ENCODE measurements around the gene SIGLEC10. TPM values are rescaled to one million over a fixed set of nuclear protein-coding genes. Genes with fewer than 3 reads are reported as not detected.

SIGLEC10 gene
- total and polyA plus RNA-seq, 2 of the 4 experiments (the other 2 are of a cell fraction): not detected

DNA sequence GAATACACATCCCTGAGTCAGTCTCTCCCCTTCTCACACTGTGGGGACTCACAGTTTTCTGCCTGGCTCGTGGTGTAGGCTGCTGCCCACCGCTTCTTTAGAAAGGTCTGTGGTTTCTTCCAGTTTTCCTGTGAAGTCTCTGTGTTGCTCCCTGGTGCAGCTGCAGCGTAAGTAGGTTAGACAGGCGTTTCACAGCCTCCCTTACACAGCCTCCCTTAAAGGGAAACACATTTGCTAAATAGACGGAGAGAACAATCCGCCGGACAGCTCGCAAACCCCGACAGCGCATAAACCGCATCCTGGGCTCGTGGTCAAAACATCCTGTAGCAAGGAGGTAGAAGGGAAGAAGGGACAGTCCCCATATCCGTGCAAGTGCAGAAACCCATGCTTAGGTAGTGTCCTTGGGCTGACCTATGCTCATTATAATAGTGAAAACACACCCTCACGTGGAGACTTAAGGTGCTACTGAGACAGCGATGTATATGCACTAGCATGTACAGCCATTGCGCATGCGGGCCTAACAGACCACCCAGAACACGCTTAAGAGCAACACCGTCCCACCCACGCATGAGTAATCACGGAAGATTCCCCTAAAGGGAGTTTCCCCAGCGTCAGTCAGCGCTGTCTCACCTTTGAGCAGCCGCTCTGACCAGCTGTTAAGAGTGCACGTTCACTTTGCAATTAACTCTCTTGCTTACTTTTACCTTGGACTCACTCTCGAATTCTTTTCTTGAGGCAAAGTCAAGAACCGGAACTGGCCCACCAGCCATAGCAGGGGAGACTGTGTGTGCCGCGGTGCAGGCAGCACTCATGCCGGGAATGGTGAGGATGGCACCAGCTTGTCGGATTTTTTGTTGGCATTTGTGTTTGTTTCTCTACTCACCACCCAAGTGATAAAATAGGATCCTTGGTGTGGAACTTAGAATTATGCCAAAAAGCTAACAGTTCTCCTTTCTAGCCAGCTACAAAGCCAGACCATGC lies 24.3 kb upstream of the SIGLEC10 start (continued):
- no peak for TF ChIP-seq CEBPB (IDR thresholded peaks at IDR 0.05; ENCODE audit: low read depth, low read length)

GRCh38 chr19:51440846-51441409 lies 23.5 kb upstream of the SIGLEC10 start:
- no peak for DNase-seq
- no CpG with 5 or more reads among the region's 11 CpGs for WGBS, 2 experiments (ENCODE audit: extremely low coverage in 2 of 2, insufficient read length in 1 of 2)
- CTCF ChIA-PET: no interaction called here
- TF ChIP-seq MAFK (IDR thresholded peaks at IDR 0.05; ENCODE audit: low read depth, low read length) (no peak), USF2 (IDR thresholded peaks at IDR 0.05; ENCODE audit: low read depth, low read length) (no peak), RFX5 (IDR thresholded peaks at IDR 0.05; ENCODE audit: low read depth, low read length) (no peak), POLR2A (IDR thresholded peaks at IDR 0.05; ENCODE audit: low read depth, low read length) (no peak), MXI1 (IDR thresholded peaks at IDR 0.05; ENCODE audit: borderline replicate concordance, low read depth, low read length) (no peak), CHD1 (IDR thresholded peaks at IDR 0.05; ENCODE audit: low read depth, low read length) (no peak), NFE2L2 (IDR thresholded peaks at IDR 0.05; ENCODE audit: low read depth, low read length) (no peak), SMC3 (IDR thresholded peaks at IDR 0.05; ENCODE audit: low read depth, low read length) (no peak), FOS (IDR thresholded peaks at IDR 0.05; ENCODE audit: low read depth, low read length) (no peak), RCOR1 (IDR thresholded peaks at IDR 0.05; ENCODE audit: insufficient replicate concordance, low read length) (no peak), RAD21 (IDR thresholded peaks at IDR 0.05; ENCODE audit: low read length) (no peak), BHLHE40 (IDR thresholded peaks at IDR 0.05; ENCODE audit: low read depth, low read length) (no peak), CEBPB (IDR thresholded peaks at IDR 0.05; ENCODE audit: low read depth, low read length) (no peak)
- TF ChIP-seq, protein P1, sequence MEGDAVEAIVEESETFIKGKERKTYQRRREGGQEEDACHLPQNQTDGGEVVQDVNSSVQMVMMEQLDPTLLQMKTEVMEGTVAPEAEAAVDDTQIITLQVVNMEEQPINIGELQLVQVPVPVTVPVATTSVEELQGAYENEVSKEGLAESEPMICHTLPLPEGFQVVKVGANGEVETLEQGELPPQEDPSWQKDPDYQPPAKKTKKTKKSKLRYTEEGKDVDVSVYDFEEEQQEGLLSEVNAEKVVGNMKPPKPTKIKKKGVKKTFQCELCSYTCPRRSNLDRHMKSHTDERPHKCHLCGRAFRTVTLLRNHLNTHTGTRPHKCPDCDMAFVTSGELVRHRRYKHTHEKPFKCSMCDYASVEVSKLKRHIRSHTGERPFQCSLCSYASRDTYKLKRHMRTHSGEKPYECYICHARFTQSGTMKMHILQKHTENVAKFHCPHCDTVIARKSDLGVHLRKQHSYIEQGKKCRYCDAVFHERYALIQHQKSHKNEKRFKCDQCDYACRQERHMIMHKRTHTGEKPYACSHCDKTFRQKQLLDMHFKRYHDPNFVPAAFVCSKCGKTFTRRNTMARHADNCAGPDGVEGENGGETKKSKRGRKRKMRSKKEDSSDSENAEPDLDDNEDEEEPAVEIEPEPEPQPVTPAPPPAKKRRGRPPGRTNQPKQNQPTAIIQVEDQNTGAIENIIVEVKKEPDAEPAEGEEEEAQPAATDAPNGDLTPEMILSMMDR (conservative IDR thresholded peaks at IDR 0.05; ENCODE audit: low read depth, low read length): no peak

More at GRCh38 chr19:51440846-51441409, 23.5 kb upstream of the SIGLEC10 start:
- no TSS peak for BruUV-seq (replicated peaks)
- Histone ChIP-seq H3K9ac (ENCODE audit: low read depth, low read length) (no peak overlapping the region), H4K91ac (ENCODE audit: insufficient read depth, low read depth, low read length) (no peak overlapping the region), H3K4me3 (ENCODE audit: insufficient read depth, low read depth, low read length) (no peak overlapping the region), H2AK5ac (ENCODE audit: low read depth, low read length) (no peak overlapping the region), H3K4ac (ENCODE audit: low read depth, low read length) (no peak overlapping the region), H2BK15ac (ENCODE audit: low read depth, low read length) (no peak overlapping the region), H3K14ac (replicated peaks; ENCODE audit: low read depth, low read length) (no peak overlapping the region), H4K20me1 (ENCODE audit: insufficient read depth, low read length) (no peaks in the 10 kb centered on the region), H3K4me1 (ENCODE audit: control insufficient read depth, insufficient read depth, low read length) (no peaks in the 10 kb centered on the region), H3K4me2 (ENCODE audit: low read depth, low read length) (no peak overlapping the region), H3K18ac (ENCODE audit: low read depth, low read length) (no peak overlapping the region), H3K23ac (ENCODE audit: low read depth, low read length) (no peak overlapping the region), H2BK5ac (ENCODE audit: low read depth, low read length, poor library complexity, severe bottlenecking) (no peak overlapping the region), H2BK120ac (ENCODE audit: low read depth, low read length) (no peak overlapping the region), H3K9me3 (ENCODE audit: control insufficient read depth, insufficient read depth, low read length) (peaks cover 5% of the 10 kb centered on the region), H3K27ac (ENCODE audit: insufficient read depth, low read length) (no peak overlapping the region), H4K8ac (ENCODE audit: low read depth in 2 of 2, low read length in 2 of 2) (no peak overlapping the region), H3K36me3 (ENCODE audit: control insufficient read depth, insufficient read depth, low read length) (no peaks in the 10 kb centered on the region), H2AFZ (replicated peaks; ENCODE audit: low read length, poor library complexity) (no peak overlapping the region), H3K79me1 (ENCODE audit: low read depth in 1 of 2, low read length in 2 of 2) (no peaks in the 10 kb centered on the region), H3K56ac (ENCODE audit: extremely low read depth, insufficient read depth, low read length) (no peak overlapping the region), H3K27me3 (ENCODE audit: control insufficient read depth, insufficient read depth, low read length) (no peaks in the 10 kb centered on the region), H3K9me1 (ENCODE audit: insufficient read depth, low read length) (no peaks in the 10 kb centered on the region), H4K5ac (ENCODE audit: low read depth, low read length) (no peak overlapping the region), H2AK9ac (replicated peaks; ENCODE audit: low read depth, low read length, poor library complexity) (no peak overlapping the region), H2BK20ac (ENCODE audit: low read depth, low read length) (no peak overlapping the region)
- dilution Hi-C loops (cut with HindIII; ENCODE audit: low sequenced_read_pairs, unreplicated experiment) (no loop called here), intact Hi-C loops (cut with micrococcal nuclease) (no loop called here), in situ Hi-C loops (cut with MboI; ENCODE audit: low sequenced_read_pairs) (no loop called here)
- no peak for ATAC-seq (ENCODE audit: low read depth)
- POLR2A ChIA-PET (ENCODE audit: unreplicated experiment): no interaction called here

Measured in IMR-90 (cell line).